HG03432 (cell line): Measurements from ENCODE around the gene IDI1.

Source experiments
- ATAC-seq: cut with Tn5 transposase; IDR thresholded peaks from one replicate; pipeline ENCODE4 v1.9.1; 2021; ENCODE audit warnings: mild to moderate bottlenecking, moderate library complexity; ENCODE audit not compliant: unreplicated experiment

Gene IDI1

DNA sequence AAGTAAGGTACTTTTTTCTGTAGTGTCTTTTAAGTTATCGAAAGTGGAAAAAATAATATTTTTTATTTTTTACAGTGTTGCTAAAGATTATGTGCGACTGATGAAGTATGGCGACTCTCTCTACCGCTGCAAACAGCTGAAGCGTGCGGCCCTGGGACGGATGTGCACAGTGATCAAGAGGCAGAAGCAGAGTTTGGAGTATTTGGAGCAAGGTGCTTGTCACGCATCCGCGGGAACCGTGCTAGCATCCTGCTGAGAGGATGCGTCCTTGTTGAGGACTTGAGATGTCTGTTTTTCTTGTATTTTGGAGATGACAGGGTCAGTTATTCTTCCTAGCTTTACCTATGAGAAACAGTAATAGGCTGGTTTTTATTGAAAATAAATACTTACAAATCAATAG is 52.9 kb downstream of the IDI1 start:
- ATAC-seq = no peak

DNA sequence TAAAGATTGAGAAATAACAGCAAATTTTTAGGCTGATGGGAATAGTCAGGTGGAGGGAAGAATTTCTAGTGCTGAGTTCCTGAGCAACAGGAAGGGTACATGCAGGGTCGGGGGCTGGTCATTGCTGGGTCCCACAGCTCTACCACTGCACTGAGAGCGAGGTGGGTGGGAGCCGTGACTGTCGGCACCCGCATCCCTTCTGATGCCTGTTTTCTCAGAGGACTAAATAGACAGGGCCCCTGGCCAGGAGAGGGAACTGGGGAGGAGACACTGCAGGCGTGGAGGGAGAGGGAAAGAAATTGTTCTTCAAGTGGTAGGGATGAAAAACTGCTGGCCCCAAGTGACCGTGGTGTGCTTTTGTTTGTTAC is 53.4 kb downstream of the IDI1 start:
- ATAC-seq = no peak

DNA sequence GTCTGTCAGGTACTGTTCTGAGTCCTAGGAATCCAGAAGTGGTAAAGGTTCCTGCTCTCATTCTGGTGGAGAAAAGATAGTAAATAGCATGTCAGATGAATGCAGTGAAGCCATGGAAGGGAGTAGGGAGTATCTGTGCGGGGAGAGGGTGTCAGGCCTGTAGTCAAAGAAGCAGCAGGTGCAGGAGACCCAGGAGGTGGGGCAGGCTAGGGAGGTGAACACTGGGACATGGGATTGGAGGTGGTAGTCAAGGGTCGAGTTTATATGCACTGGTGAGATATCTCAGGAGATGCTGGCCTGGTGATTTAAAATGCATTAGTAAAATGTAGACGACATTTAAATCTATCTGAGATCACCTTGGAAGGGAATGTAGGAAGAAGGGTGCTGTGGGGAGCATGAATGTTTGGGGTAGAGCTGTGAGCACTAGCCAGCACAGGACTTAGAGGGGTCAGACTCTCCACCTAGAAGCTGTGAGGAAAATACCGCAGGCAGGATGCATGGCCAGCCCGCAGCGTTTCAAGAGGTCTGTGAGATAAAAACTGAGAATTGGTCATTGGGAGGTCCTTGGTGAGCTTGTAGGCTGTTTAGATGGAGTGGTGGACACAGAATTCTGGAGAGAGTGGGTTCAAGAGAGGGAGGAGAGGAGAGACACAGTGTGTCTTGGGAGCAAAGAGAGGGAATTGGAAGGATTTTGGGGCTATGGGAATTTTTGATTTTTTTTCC is 53.9 kb downstream of the IDI1 start:
- ATAC-seq = no peak

DNA sequence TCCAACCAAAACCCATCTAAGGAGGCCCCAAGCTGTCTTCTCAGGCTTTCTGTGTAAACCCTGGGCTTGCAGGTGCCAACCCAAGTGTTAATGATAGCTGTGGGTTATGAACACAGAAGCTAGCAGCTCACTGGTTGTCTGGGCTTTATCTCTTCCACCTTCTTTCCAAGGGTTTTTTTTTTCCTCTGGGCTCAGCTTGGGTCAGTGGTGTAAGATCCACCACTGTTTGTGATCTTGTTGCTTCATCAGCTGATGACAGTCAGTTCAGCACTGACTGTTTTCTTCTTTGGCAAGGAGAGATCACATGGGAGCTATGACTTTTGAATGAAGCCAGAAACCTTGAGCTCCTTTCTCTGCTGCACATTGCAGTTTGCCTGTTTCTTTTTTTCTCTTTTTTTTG is 56.0 kb downstream of the IDI1 start:
- no peak for ATAC-seq

DNA sequence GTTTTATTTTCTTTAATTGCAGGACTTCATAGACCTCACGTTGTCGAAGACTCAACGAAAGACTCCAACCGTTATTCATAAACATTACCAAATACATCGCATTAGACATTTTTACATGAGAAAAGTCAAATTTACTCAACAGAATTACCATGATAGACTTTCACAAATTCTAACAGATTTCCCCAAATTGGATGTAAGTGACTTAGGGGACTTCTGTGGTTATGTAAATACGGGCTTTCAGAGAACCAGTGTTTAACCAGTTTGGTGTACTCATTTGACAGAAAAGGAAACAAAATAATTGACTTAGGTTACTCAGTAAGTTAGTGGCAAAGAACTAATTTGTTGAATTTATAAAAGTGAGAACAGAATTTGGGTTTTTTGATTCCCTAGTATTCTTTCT is 56.5 kb downstream of the IDI1 start:
- ATAC-seq = no peak

DNA sequence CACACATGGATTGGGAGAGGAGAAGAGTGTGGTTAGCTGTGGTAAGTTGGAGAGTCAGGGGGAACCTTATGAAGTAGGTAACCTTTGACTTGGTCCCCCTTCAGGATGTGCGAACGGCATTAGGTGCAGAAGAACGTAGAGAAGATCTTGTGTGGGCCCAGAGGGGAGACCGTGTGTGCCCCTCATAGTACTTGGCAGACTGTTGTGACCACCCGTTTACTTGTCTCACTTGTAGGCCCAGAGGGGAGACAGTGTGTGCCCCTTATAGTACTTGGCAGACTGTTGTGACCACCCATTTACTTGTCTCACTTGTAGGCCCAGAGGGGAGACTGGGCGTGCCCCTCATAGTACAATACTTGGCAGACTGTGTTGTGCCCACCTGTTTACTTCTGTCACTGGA is 58.1 kb downstream of the IDI1 start:
- ATAC-seq = no peak
